Coronary artery (tissue), 2 donors: ENCODE results near the gene ZNF648.
A peak's percentile ranks its signal among the peaks of the same experiment; 100 is the strongest.
"Not testable (repeated sequence)": the region's sequence is repeated elsewhere in the genome, so short reads cannot be mapped to it uniquely, and the experiment has no call there.

Source experiments
- DNase-seq: peaks from one replicate; pipeline ENCODE4 v3.0.0-alpha.2; 2017; ENCODE audit warnings: low spot score
- H3K27ac ChIP-seq, 2 donors: fragments of 200-600 bp; sonication (generic); one replicate each; pipeline ENCODE4 v1.5.1; 2016 to 2019
- H3K4me3 ChIP-seq: fragments of 200-600 bp; sonication (generic); 2 replicates; pipeline ENCODE4 v1.5.1; 2016; ENCODE audit warnings: mild to moderate bottlenecking, moderate library complexity
- CTCF ChIP-seq: fragments of 200-600 bp; sonication (generic); IDR thresholded peaks from one replicate; pipeline ENCODE4 v1.5.1; 2019; ENCODE audit warnings: antibody characterized with exemption

Gene ZNF648

GRCh38 chr1:182032251-182032650 is 29.3 kb downstream of the ZNF648 start:
- no peak for DNase-seq
- TF ChIP-seq CTCF, result no peak
- no peak overlapping the region for H3K27ac ChIP-seq
- H3K4me3 ChIP-seq, result no peak overlapping the region

DNA sequence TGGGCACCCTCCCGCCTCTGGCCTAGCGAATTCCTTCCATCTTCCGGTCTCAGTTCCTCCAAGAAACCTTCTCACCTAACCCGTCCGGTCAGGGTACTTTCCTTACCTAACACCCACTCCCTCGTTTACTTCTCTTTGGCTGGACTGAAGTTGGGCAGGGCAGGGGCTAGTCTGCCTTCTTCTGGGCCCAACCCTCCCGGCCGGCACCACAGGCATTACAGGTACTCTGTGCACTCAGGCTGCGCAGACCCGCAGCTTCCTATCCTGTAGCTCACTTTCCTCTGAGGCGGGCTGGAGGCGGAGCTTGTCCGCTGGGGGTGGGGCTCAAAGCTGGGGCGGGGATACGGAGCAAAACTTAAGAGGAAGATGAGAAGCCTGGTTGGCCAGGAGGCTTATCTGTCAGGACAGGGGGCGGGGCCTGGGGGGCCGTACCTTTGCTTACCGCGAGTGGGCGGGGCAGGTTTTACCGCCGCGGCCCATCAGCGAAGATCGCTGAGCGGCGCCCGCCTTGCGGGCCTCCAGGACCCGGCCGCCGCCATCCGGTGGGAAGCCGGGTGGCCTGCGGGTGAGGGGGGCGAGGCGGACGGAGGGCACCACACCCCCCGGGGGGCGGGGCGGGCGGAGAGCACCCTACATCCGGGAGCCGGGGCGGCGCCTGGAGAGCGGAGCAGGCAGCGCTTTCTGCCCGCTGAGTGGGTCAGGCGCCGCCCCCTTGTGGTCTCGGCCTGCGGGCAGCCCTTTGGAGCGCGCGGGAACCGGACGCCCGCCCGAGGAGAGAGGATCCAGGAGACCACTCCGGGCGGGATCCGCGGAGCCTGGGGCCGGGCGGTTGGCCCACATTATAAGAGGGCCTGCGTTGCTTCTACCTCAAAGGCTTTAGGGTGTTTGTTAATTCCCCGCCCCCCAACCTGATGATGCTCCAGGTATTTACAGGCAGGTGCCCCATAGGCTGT is 31.9 kb downstream of the ZNF648 start:
- Histone ChIP-seq H3K4me3 (peak overlapping the region; percentile 79), H3K27ac (peak overlapping the region; percentile 71 to 87)
- DNase-seq, result peak; percentile 97
- TF ChIP-seq CTCF, result peak; percentile 26

DNA sequence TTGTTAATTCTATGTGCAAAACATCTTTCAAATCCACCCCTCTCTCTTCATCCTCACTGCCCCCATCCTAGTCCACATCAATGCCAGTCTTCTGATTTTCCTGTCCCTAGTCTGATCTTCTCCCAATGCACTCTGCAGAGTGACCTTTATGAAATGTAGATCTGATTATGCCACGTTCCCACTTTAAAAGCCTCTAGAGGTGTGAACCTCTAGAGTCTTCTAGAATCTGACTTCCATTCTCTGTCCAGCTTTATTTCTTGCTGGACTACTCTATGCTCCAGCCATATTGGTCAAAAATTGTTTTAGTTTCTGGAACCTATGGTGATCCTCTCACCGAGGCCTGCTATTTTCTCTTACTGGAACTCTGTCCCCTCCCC is 32.5 kb downstream of the ZNF648 start:
- no peak for TF ChIP-seq CTCF
- Histone ChIP-seq H3K4me3 (peak overlapping the region; percentile 79), H3K27ac (peak overlapping the region; percentile 71 to 87)
- no peak for DNase-seq

- no peak for DNase-seq
- no peak for TF ChIP-seq CTCF
- Histone ChIP-seq H3K4me3 (no peak overlapping the region), H3K27ac (no peak overlapping the region)
Observed at GRCh38 chr1:182015360-182015759, 46.2 kb downstream of the ZNF648 start.

DNA sequence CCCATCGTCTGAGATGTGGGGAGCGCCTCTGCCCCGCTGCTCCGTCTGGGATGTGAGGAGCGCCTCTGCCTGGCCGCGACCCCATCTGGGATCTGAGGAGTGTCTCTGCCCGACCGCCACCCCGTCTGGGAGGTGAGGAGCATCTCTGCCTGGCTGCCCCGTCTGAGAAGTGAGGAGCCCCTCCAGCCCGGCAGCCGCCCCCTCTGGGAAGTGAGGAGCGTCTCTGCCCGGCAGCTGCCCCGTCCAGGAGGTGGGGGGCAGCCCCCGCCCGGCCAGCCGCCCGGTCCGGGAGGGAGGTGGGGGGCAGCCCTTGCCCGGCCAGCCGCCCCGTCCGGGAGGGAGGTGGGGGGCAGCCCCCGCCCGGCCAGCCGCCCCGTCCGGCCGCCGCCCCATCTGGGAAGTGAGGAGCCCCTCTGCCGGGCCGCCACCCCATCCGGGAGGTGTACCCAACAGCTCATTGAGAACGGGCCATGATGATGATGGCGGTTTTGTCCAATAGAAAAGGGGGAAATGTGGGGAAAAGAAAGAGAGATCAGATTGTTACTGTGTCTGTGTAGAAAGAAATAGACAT is 50.6 kb downstream of the ZNF648 start:
- DNase-seq, H3K27ac ChIP-seq, H3K4me3 ChIP-seq: not testable (repeated sequence)

DNA sequence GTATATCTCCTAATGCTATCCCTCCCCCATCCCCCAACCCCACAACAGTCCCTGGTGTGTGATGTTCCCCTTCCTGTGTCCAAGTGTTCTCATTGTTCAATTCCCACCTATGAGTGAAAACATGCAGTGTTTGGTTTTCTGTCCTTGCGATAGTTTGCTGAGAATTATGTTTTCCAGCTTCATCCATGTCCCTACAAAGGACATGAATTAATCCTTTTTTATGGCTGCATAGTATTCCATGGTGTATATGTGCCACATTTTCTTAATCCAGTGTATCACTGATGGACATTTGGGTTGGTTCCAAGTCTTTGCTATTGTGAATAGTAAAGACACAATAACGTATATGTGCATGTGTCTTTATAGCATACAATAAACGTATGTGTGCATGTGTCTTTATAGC is 56.1 kb downstream of the ZNF648 start:
- not testable (repeated sequence) for H3K4me3 ChIP-seq, H3K27ac ChIP-seq

DNA sequence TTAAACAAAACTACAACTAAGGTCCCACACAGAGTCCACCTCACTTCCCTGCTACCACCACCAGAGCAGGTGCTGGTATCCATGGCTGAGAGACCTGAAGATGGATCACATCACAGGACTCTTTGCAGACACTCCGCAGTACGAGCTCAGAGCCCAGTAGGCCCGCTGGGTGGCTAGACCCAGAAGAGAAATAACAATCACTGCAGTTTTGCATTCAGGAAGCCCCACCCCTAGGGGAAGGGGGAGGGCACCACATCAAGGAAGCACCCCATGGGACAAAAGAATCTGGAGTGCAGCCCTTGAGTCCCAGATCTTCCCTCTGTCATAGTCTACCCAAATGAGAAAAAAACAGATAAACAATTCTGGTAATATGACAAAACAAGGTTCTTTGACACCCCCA is 56.9 kb downstream of the ZNF648 start:
- Histone ChIP-seq H3K27ac (peak overlapping the region in 1 of 2 donors; percentile 16), H3K4me3 (no peak overlapping the region)
- no peak for TF ChIP-seq CTCF
- DNase-seq, result no peak

More for the DNA sequence above, 56.1 kb downstream of the ZNF648 start:
- DNase-seq, result not testable (repeated sequence)
